IMR-90 (cell line): ENCODE data around the gene BBS1. TPM values are rescaled to one million over a fixed set of nuclear protein-coding genes. Genes with fewer than 3 reads are reported as not detected.

Experiments used
- ATAC-seq: fragments of 200-7000 bp; cut with Tn5 transposase; 2 replicates; pipeline ENCODE4 v1.9.1; 2020; ENCODE audit warnings: low read depth, mild to moderate bottlenecking, moderate library complexity
- BruUV-seq: library from RNA; stranded (reverse); fragments of 400-500 nt; replicated peaks from 2 replicates; lab custom pipeline; 2021; lab: Mats Ljungman, UMichigan
- CTCF ChIA-PET: fragments of 300-600 bp; formaldehyde crosslinking; extraction: SDS; loops from one replicate; lab custom pipeline; 2021; ENCODE audit warnings: antibody characterized with exemption; lab: Yijun Ruan, JAX
- POLR2A ChIA-PET: fragments of 300-600 bp; sonication (Branson Sonifier 250); formaldehyde crosslinking; loops from one replicate; lab custom pipeline; 2022; ENCODE audit warnings: antibody characterized with exemption; ENCODE audit not compliant: unreplicated experiment; lab: Charles Lee
- DNase-seq: peaks from one replicate; pipeline ENCODE4 v3.0.0; 2013
- H2AFZ ChIP-seq: replicated peaks from 2 replicates; pipeline ENCODE3; 2013; ENCODE audit warnings: low read length, mild to moderate bottlenecking; ENCODE audit not compliant: poor library complexity
- H2AK5ac ChIP-seq: 2 replicates; pipeline ENCODE4 v1.6.1; 2013; ENCODE audit warnings: low read depth, low read length, inconsistent platforms
- H2AK9ac ChIP-seq: replicated peaks from 2 replicates; pipeline ENCODE3; 2013; ENCODE audit warnings: mild to moderate bottlenecking, low read depth, low read length, moderate library complexity; ENCODE audit not compliant: poor library complexity
- H2BK120ac ChIP-seq: 2 replicates; pipeline ENCODE4 v1.6.1; 2013; ENCODE audit warnings: low read depth, low read length, inconsistent platforms
- H2BK15ac ChIP-seq: 3 replicates; pipeline ENCODE4 v1.6.1; 2013; ENCODE audit warnings: low read depth, low read length, inconsistent platforms
- H2BK20ac ChIP-seq: 2 replicates; pipeline ENCODE4 v1.6.1; 2013; ENCODE audit warnings: low read depth, mild to moderate bottlenecking, inconsistent platforms, low read length, moderate library complexity
- H2BK5ac ChIP-seq: 2 replicates; pipeline ENCODE4 v1.6.1; 2013; ENCODE audit warnings: mild to moderate bottlenecking, low read depth, low read length, inconsistent platforms; ENCODE audit not compliant: poor library complexity, severe bottlenecking
- H3K14ac ChIP-seq: replicated peaks from 2 replicates; pipeline ENCODE4 v1.6.1; 2013; ENCODE audit warnings: low read depth, low read length, inconsistent platforms
- H3K18ac ChIP-seq: 2 replicates; pipeline ENCODE4 v1.6.1; 2013; ENCODE audit warnings: low read depth, low read length, control low read depth
- H3K23ac ChIP-seq: 2 replicates; pipeline ENCODE4 v1.6.1; 2013; ENCODE audit warnings: low read depth, low read length, inconsistent platforms
- H3K27ac ChIP-seq: 2 replicates; pipeline ENCODE4 v1.5.1; 2013; ENCODE audit warnings: mild to moderate bottlenecking, control low read depth, low read length; ENCODE audit not compliant: insufficient read depth
- H3K27me3 ChIP-seq: 2 replicates; pipeline ENCODE4 v1.6.1; 2013; ENCODE audit warnings: low read length; ENCODE audit not compliant: control insufficient read depth, insufficient read depth
- H3K36me3 ChIP-seq: 2 replicates; pipeline ENCODE4 v1.6.1; 2013; ENCODE audit warnings: low read length, mixed read lengths; ENCODE audit not compliant: control insufficient read depth, insufficient read depth
- H3K4ac ChIP-seq: 2 replicates; pipeline ENCODE4 v1.6.1; 2013; ENCODE audit warnings: low read depth, low read length, inconsistent platforms
- H3K4me1 ChIP-seq: 2 replicates; pipeline ENCODE4 v1.6.1; 2013; ENCODE audit warnings: low read length, mixed read lengths; ENCODE audit not compliant: control insufficient read depth, insufficient read depth
- H3K4me2 ChIP-seq: 2 replicates; pipeline ENCODE4 v1.6.1; 2013; ENCODE audit warnings: low read depth, mild to moderate bottlenecking, control low read depth, low read length, moderate library complexity
- H3K4me3 ChIP-seq: 2 replicates; pipeline ENCODE4 v1.5.1; 2013; ENCODE audit warnings: low read depth, mild to moderate bottlenecking, control low read depth, low read length, moderate library complexity; ENCODE audit not compliant: insufficient read depth
- H3K56ac ChIP-seq: 2 replicates; pipeline ENCODE4 v1.6.1; 2013; ENCODE audit warnings: low read length, inconsistent platforms; ENCODE audit not compliant: insufficient read depth; ENCODE audit errors: extremely low read depth
- H3K79me1 ChIP-seq, 2 experiments: 2 replicates each; pipeline ENCODE4 v1.6.1; 2013; ENCODE audit warnings: low read length in 2 of 2, inconsistent platforms in 1 of 2, low read depth in 1 of 2
- H3K9ac ChIP-seq: 2 replicates; pipeline ENCODE4 v1.6.1; 2013; ENCODE audit warnings: low read depth, low read length, control low read depth
- H3K9me1 ChIP-seq: 2 replicates; pipeline ENCODE4 v1.6.1; 2013; ENCODE audit warnings: low read length, inconsistent platforms; ENCODE audit not compliant: insufficient read depth
- H3K9me3 ChIP-seq: 2 replicates; pipeline ENCODE4 v1.6.1; 2013; ENCODE audit warnings: low read length; ENCODE audit not compliant: control insufficient read depth, insufficient read depth
- H4K20me1 ChIP-seq: 2 replicates; pipeline ENCODE4 v1.6.1; 2013; ENCODE audit warnings: low read length, inconsistent platforms; ENCODE audit not compliant: insufficient read depth
- H4K5ac ChIP-seq: 2 replicates; pipeline ENCODE4 v1.6.1; 2013; ENCODE audit warnings: mild to moderate bottlenecking, low read depth, low read length, control low read depth
- H4K8ac ChIP-seq, 2 experiments: 2 replicates each; pipeline ENCODE4 v1.6.1; 2013; ENCODE audit warnings: low read depth in 2 of 2, low read length in 2 of 2, control low read depth in 1 of 2, inconsistent platforms in 1 of 2
- H4K91ac ChIP-seq: 2 replicates; pipeline ENCODE4 v1.6.1; 2013; ENCODE audit warnings: low read depth, low read length, inconsistent platforms; ENCODE audit not compliant: insufficient read depth
- BHLHE40 ChIP-seq: fragments of 150-350 bp; IDR thresholded peaks from 2 replicates; pipeline ENCODE4 v1.6.1; 2016; ENCODE audit warnings: mild to moderate bottlenecking, low read depth, low read length
- CEBPB ChIP-seq: IDR thresholded peaks from 2 replicates; pipeline ENCODE4 v1.6.1; 2012; ENCODE audit warnings: low read depth, low read length, improper control_type of control experiment
- CHD1 ChIP-seq: IDR thresholded peaks from 2 replicates; pipeline ENCODE4 v1.6.1; 2012; ENCODE audit warnings: low read depth, low read length, improper control_type of control experiment
- CTCF ChIP-seq: conservative IDR thresholded peaks from 2 replicates; pipeline ENCODE4 v1.5.1; 2012; ENCODE audit warnings: mild to moderate bottlenecking, low read depth, low read length, improper control_type of control experiment
- ELK1 ChIP-seq: fragments of 150-350 bp; IDR thresholded peaks from 2 replicates; pipeline ENCODE4 v1.6.1; 2016; ENCODE audit warnings: low read depth, mild to moderate bottlenecking, low read length, moderate library complexity, borderline replicate concordance
- FOS ChIP-seq: fragments of 150-350 bp; IDR thresholded peaks from 2 replicates; pipeline ENCODE4 v1.6.1; 2016; ENCODE audit warnings: low read depth, low read length
- MAFK ChIP-seq: IDR thresholded peaks from 2 replicates; pipeline ENCODE4 v1.6.1; 2012; ENCODE audit warnings: low read depth, low read length, improper control_type of control experiment
- MAZ ChIP-seq: IDR thresholded peaks from 2 replicates; pipeline ENCODE4 v1.6.1; 2012; ENCODE audit warnings: low read depth, mild to moderate bottlenecking, low read length, improper control_type of control experiment, moderate library complexity, borderline replicate concordance
- MXI1 ChIP-seq: IDR thresholded peaks from 2 replicates; pipeline ENCODE4 v1.6.1; 2012; ENCODE audit warnings: low read depth, mild to moderate bottlenecking, low read length, moderate library complexity, borderline replicate concordance
- NFE2L2 ChIP-seq: fragments of 150-350 bp; IDR thresholded peaks from 2 replicates; pipeline ENCODE4 v1.6.1; 2016; ENCODE audit warnings: low read depth, mild to moderate bottlenecking, low read length
- POLR2A ChIP-seq: IDR thresholded peaks from 2 replicates; pipeline ENCODE4 v1.6.1; 2012; ENCODE audit warnings: mild to moderate bottlenecking, low read depth, low read length
- RAD21 ChIP-seq: IDR thresholded peaks from 2 replicates; pipeline ENCODE4 v1.6.1; 2012; ENCODE audit warnings: low read length, improper control_type of control experiment
- RCOR1 ChIP-seq: IDR thresholded peaks from 2 replicates; pipeline ENCODE4 v1.6.1; 2012; ENCODE audit warnings: mild to moderate bottlenecking, low read length, improper control_type of control experiment; ENCODE audit not compliant: insufficient replicate concordance
- RFX5 ChIP-seq: IDR thresholded peaks from 2 replicates; pipeline ENCODE4 v1.8.0; 2012; ENCODE audit warnings: low read depth, mild to moderate bottlenecking, low read length, moderate library complexity
- SMC3 ChIP-seq: fragments of 150-350 bp; IDR thresholded peaks from 2 replicates; pipeline ENCODE4 v1.6.1; 2016; ENCODE audit warnings: low read depth, mild to moderate bottlenecking, antibody characterized with exemption, low read length, moderate library complexity
- WGBS, 2 experiments: methylation state at CpG; one replicate each; pipeline versions ENCODE4 v1.1.5 to v1.1.7; 2013; ENCODE audit warnings: missing lambda C conversion rate in 2 of 2; ENCODE audit not compliant: insufficient read length in 1 of 2; ENCODE audit errors: extremely low coverage in 2 of 2; 5-methylcytosine and 5-hydroxymethylcytosine counted together
- dilution Hi-C: fragments of 300-500 bp; cut with HindIII; formaldehyde crosslinking; loops from one replicate; pipeline ENCODE4 v1.14.3; 2018; ENCODE audit warnings: low sequenced_read_pairs; ENCODE audit not compliant: unreplicated experiment
- in situ Hi-C: fragments of 300-500 bp; cut with MboI; formaldehyde crosslinking; loops from 3 replicates; pipeline ENCODE4 v1.14.3; 2019; ENCODE audit warnings: low sequenced_read_pairs, inconsistent platforms, mixed read lengths
- intact Hi-C: fragments of 100-400 bp; cut with micrococcal nuclease; formaldehyde crosslinking; loops from 2 replicates; pipeline ENCODE4 v1.10.0; 2022
- polyA plus RNA-seq, 3 experiments: library from polyadenylated mRNA; depleted of rRNA; stranded (reverse); fragments of >200 nt; gene quantifications; 2 replicates each; pipeline ENCODE4 v1.2.3, GENCODE V29; 2012; ENCODE audit warnings: low replicate concordance in 1 of 3
- total RNA-seq: library from RNA; depleted of rRNA; stranded (reverse); fragments of >200 nt; gene quantifications from 2 replicates; pipeline ENCODE4 v1.2.3, GENCODE V29; 2012

Gene BBS1
- total and polyA plus RNA-seq, 2 of the 4 experiments (the other 2 are of a cell fraction), result 16.5 to 20.6 TPM

- Histone ChIP-seq H3K27ac (no peak overlapping the region), H2BK120ac (no peak overlapping the region), H2AFZ (peak overlapping the region; percentile 76), H3K4me2 (peak overlapping the region; percentile 38; the same call in 1 of the 2 replicates), H4K20me1 (no peaks in the 10 kb centered on the region), H4K5ac (no peak overlapping the region), H3K4me1 (peaks cover 6% of the 10 kb centered on the region), H2BK20ac (no peak overlapping the region), H2BK15ac (no peak overlapping the region), H3K36me3 (no peaks in the 10 kb centered on the region), H3K56ac (no peak overlapping the region), H3K23ac (no peak overlapping the region), H3K27me3 (no peaks in the 10 kb centered on the region), H3K14ac (no peak overlapping the region), H3K79me1 (no peaks in the 10 kb centered on the region), H3K9me3 (0 out of 2 replicates have a peak, but pooled peaks cover 2% of the 10 kb centered on the region), H2BK5ac (no peak overlapping the region), H3K9ac (no peak overlapping the region), H3K4me3 (no peak overlapping the region), H3K4ac (no peak overlapping the region), H2AK9ac (peak overlapping the region; percentile 22), H4K8ac (no peak overlapping the region), H3K9me1 (no peaks in the 10 kb centered on the region), H2AK5ac (no peak overlapping the region), H4K91ac (no peak overlapping the region), H3K18ac (no peak overlapping the region)
- ChIA-PET CTCF (interaction anchor here (0.6 to 1.3 kb wide), 4 partner anchors 13 to 100 kb away, joined by 3 to 5 read pairs (median 4); partner anchors contain the start of genes CCDC87 and CCS), POLR2A (no interaction called here)
- DNase-seq, result peak; percentile 77
- dilution Hi-C loops (no loop called here), in situ Hi-C loops (loop anchor here (10.0 kb wide), 1 partner anchor 256 kb away; no protein-coding TSS in a partner anchor), intact Hi-C loops (loop anchor here (1.0 to 2.0 kb wide), 3 partner anchors 62 to 256 kb away; no protein-coding TSS in a partner anchor)
- BruUV-seq, result no TSS peak
- ATAC-seq, result peak; percentile 93
- WGBS, 2 experiments, result 39% methylated on average over 10 of the region's 25 CpGs; no CpG with 5 or more reads in 1 of the 2 experiments
- TF ChIP-seq BHLHE40 (peak; percentile 32; the same call in 1 of the 2 replicates), RAD21 (peak; percentile 85), CHD1 (no peak), NFE2L2 (no peak), ELK1 (no peak), POLR2A (no peak), CTCF (peak; percentile 82), SMC3 (peak; percentile 86), RCOR1 (no peak), CEBPB (peak; percentile 36; the same call in 1 of the 2 replicates), RFX5 (no peak), MXI1 (no peak), MAZ (0 out of 2 replicates have a peak, but pooled peaks have one; percentile 13), MAFK (no peak), FOS (0 out of 2 replicates have a peak, but pooled peaks have one; percentile 26)
Measured at GRCh38 chr11:66579017-66579606, 68.7 kb downstream of the BBS1 start.
